Effector CD4-positive, alpha-beta T cell (primary cell): ENCODE data around the gene TMTC3.
"Not testable (repeated sequence)": the region's sequence is repeated elsewhere in the genome, so short reads cannot be mapped to it uniquely, and the experiment has no call there.

Experiments used
- DNase-seq: peaks from one replicate; pipeline ENCODE4 v3.0.0-alpha.2; 2020

The TMTC3 gene

GRCh38 chr12:88167384-88167783 lies 25.3 kb downstream of the TMTC3 start:
- no peak for DNase-seq

GRCh38 chr12:88172844-88173407 lies 30.8 kb downstream of the TMTC3 start:
- DNase-seq: no peak

GRCh38 chr12:88175544-88175943 lies 33.4 kb downstream of the TMTC3 start:
- no peak for DNase-seq

GRCh38 chr12:88179436-88180014 lies 37.4 kb downstream of the TMTC3 start:
- no peak for DNase-seq

GRCh38 chr12:88181881-88182280 lies 39.8 kb downstream of the TMTC3 start:
- no peak for DNase-seq

- no peak for DNase-seq
These were observed 40.3 kb downstream of the TMTC3 start for GRCh38 chr12:88182416-88182815.

GRCh38 chr12:88184196-88184595 lies 42.1 kb downstream of the TMTC3 start:
- DNase-seq: no peak

GRCh38 chr12:88185279-88185678 lies 43.2 kb downstream of the TMTC3 start:
- no peak for DNase-seq

- DNase-seq: no peak
These were observed 43.9 kb downstream of the TMTC3 start for GRCh38 chr12:88185988-88186387.

- DNase-seq: no peak
These were observed 45.5 kb downstream of the TMTC3 start for GRCh38 chr12:88187571-88187970.

GRCh38 chr12:88188180-88188579 lies 46.1 kb downstream of the TMTC3 start:
- DNase-seq: no peak

GRCh38 chr12:88192426-88192825 lies 50.3 kb downstream of the TMTC3 start:
- DNase-seq: no peak

- DNase-seq: no peak
These were observed 52.8 kb downstream of the TMTC3 start for GRCh38 chr12:88194868-88195267.

- no peak for DNase-seq
These were observed 57.9 kb downstream of the TMTC3 start for GRCh38 chr12:88200029-88200428.

- DNase-seq: no peak
These were observed 60.4 kb downstream of the TMTC3 start for GRCh38 chr12:88202500-88202899.

- no peak for DNase-seq
These were observed 64.5 kb downstream of the TMTC3 start for GRCh38 chr12:88206601-88207000.

GRCh38 chr12:88207921-88208620 lies 66.0 kb downstream of the TMTC3 start:
- DNase-seq: no peak

GRCh38 chr12:88208661-88209060 lies 66.6 kb downstream of the TMTC3 start:
- no peak for DNase-seq

- not testable (repeated sequence) for DNase-seq
These were observed 68.2 kb downstream of the TMTC3 start for GRCh38 chr12:88210311-88210710.

GRCh38 chr12:88218293-88218692 lies 76.2 kb downstream of the TMTC3 start:
- DNase-seq: no peak

- DNase-seq: no peak
These were observed 77.8 kb downstream of the TMTC3 start for GRCh38 chr12:88219861-88220260.

GRCh38 chr12:88223519-88223918 lies 81.4 kb downstream of the TMTC3 start:
- DNase-seq: no peak

GRCh38 chr12:88225776-88226175 lies 83.7 kb downstream of the TMTC3 start:
- no peak for DNase-seq

GRCh38 chr12:88227263-88227662 lies 85.2 kb downstream of the TMTC3 start:
- DNase-seq: no peak

- DNase-seq: no peak
These were observed 85.8 kb downstream of the TMTC3 start for GRCh38 chr12:88227871-88228270.
